ENCODE measurements around the gene TNFAIP8.
"Not testable (repeated sequence)": the region's sequence is repeated elsewhere in the genome, so short reads cannot be mapped to it uniquely, and the experiment has no call there.

Gene TNFAIP8

GRCh38 chr5:119418606-119419100, 62.8 kb downstream of the TNFAIP8 start:
- no peak for DNase-seq (ENCODE audit: low read depth, low spot score)

DNA sequence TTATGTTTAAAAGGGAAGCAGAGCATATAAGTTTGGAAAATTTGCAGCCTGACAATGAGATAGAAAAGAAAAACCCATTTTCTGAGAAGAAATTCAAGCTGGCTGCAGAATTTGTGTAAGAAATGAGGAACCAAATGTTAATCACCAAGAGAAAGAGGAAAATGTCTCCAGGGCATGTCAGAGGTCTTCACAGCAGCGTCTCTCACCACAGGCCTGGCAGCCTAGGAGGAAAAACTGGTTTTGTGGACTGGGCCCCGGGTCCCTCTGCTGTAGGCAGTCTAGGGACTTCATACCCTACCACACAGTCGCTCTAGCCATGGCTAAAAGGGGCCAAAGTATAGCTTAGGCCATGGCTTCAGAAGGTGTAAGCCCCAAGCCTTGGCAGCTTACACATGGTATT, 64.3 kb downstream of the TNFAIP8 start:
- no peak for DNase-seq (ENCODE audit: low read depth, low spot score)

DNA sequence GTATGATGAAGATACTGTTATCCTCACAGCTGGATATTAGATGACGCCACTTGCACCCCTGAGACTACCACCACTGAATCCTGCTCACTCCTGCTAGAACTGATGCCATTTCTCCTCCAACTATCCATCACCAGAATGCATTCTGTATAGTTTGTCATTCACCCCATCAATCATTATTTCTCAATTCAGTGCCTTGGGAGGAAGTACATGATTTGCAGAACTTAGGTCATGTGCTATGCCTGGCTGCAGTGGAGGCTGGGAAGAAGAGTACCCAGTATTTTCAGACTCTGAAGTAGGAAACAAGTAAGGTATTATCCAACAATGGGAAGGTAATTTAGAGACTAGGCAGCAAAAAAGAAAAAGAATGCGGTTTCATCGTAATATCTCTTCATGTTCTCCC, 70.2 kb downstream of the TNFAIP8 start:
- DNase-seq (ENCODE audit: low read depth, low spot score), result no peak

DNA sequence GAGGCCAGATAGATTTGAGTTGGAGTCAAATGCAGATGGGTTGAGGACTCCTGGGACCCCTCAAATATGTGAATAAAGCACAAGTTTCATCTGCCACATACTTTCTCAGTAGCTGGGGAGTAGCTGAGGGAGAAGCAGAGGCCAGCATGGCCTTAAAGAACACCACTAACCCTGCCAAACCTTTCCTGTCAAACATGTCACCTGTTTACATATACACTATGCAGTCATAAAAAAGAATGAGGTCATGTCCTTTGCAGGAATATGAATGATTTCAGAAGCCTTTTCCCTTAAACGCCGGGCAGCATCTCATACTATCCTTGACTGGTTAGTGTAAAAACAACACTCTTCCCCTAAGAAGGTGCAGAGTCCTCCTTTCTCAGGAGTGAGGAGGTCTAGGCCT, 71.2 kb downstream of the TNFAIP8 start:
- no peak for DNase-seq (ENCODE audit: low read depth, low spot score)

DNA sequence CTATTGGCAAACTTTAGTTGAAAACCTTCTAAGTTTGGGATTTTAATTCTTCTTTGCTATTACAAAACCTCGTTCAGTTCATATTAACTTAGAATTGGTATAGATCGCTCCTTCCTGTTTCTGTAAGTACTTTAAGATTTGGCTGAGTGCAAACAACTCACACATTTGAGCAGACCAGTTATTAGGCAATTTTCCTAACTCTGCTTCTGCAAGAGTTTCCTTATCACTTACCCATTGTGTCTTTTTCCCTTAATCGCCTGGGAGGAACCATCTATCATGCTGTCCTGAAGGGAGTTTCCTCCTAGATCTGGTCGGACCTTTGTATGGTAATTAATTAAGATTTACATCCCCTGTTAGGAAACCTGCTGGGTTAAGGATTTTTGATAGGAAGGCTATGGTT, 71.8 kb downstream of the TNFAIP8 start:
- not testable (repeated sequence) for DNase-seq (ENCODE audit: low read depth, low spot score)

DNA sequence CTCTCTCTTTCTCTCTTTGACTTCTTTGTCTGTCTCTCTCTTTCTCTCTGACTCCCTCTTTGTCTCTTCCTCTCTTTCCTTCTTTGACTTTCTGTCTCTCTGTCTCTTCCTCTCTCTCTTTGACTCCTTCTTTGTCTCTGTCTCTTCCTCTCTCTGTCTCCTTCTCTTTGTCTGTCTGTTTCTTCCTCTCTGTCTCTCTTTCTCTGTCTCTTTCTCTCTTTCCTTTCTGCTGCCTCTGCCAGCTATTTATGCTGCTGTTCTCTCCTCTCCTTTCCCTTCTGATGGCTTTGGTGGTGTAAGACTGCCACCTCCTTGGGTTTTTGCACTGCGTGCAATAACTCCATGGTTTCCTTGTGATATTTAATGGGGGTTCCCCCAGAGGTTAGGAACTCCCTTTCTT, 72.3 kb downstream of the TNFAIP8 start:
- DNase-seq (ENCODE audit: low read depth, low spot score), result not testable (repeated sequence)

DNA sequence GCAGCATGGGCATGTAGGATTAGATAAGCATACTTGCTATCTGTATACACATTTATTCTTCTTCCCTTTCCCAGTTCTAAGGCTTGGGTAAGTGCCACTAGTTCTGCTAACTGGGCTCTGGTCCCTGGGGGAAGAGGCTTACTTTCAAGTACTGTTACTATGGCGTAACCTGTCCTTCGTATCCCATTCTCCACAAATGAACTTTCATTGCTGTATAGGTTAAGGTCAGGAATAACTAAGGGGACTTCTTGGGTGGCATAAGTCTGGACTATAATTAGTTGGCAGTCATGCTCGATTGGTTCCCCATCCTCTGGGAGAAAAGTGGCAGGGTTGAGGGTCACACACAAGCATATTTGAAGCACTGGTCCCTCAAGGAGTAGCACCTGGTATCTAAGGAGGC, 72.8 kb downstream of the TNFAIP8 start:
- not testable (repeated sequence) for DNase-seq (ENCODE audit: low read depth, low spot score)

GRCh38 chr5:119432674-119433237, 76.9 kb downstream of the TNFAIP8 start:
- DNase-seq (ENCODE audit: low read depth, low spot score), result not testable (repeated sequence)

GRCh38 chr5:119435436-119436132, 79.8 kb downstream of the TNFAIP8 start:
- no peak for DNase-seq (ENCODE audit: low read depth, low spot score)

DNA sequence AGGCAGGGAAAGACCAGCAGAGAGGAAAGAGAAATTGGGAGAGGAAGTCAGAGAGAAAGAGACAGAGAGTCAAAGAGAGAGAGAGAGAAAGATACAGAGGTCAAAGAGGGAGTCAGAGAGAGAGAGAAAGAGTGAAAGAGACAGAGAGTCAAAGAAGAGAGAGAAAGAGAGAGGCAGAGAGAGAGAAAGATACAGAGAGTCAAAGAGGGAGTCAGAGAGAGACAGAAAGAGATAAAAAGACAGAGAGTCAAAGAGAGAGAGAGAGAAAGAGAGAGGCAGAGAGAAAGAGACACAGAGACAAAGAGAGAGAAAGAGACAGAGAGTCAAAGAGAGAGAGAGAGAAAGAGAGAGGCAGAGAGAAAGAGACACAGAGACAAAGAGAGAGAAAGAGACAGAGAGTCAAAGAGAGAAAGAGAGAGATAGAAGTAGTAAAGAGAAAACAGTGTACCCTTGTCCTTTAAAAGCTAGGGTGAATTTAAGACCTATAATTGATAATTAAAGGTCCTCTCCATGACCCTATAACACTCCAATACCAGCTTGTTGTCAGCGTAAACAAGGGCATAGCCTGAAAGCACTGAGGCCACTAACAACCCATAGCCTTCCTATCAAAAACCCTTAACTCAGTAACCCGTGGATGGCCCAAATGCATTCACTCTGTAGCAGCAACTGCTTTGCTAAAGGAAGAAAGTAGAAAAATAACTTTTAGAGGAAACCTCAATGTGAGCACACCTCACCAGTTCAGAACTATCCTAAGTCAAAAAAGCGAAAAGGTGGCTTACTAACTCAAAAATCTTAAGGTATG, 82.2 kb downstream of the TNFAIP8 start:
- DNase-seq (ENCODE audit: low read depth, low spot score), result not testable (repeated sequence)

- not testable (repeated sequence) for DNase-seq (ENCODE audit: low read depth, low spot score)
Observed at GRCh38 chr5:119438587-119438917, 82.7 kb downstream of the TNFAIP8 start.

- no peak for DNase-seq (ENCODE audit: low read depth, low spot score)
Observed at GRCh38 chr5:119439140-119439631, 83.4 kb downstream of the TNFAIP8 start.

GRCh38 chr5:119439632-119440031, 83.8 kb downstream of the TNFAIP8 start:
- DNase-seq (ENCODE audit: low read depth, low spot score), result not testable (repeated sequence)

DNA sequence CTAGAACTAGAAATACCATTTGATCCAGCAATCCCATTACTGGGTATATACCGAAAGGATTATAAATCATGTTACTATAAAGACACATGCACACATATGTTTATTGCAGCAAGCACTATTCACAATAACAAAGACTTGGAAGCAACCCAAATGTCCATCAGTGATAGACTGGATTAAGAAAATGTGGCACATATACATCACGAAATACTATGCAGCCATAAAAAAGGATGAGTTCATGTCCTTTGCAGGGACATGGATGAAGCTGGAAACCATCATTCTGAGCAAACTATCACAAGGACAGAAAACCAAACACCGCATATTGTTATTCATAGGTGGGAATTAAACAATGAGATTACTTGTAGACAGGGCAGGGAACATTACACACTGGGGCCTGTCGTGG, 88.8 kb downstream of the TNFAIP8 start:
- not testable (repeated sequence) for DNase-seq (ENCODE audit: low read depth, low spot score)

DNA sequence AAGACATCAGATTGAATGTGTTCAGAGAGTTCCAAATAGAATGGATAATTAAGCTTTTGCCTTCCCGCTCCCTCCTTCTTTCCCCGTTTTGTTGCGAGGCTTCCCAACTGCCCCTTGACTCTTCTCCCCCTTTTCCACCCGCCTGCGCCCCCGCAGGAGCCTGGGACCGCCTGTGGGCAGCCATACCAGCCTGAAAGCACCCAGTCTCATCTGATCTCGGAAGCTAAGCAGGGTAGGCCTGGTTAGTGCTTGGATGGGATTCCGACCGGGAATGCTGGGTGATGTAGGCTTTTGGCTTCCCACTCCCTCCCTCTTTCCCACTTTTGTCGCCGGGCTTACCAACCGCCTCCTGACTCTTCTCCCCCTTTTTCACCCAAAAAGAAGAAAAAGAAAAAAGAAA, 89.7 kb downstream of the TNFAIP8 start:
- no peak for DNase-seq (ENCODE audit: low read depth, low spot score)
